Gastroesophageal sphincter (tissue), 4 donors: ENCODE results near the gene SLC9A2. TPM values are rescaled to one million over a fixed set of nuclear protein-coding genes. Genes with fewer than 3 reads are reported as not detected.

ENCODE experiments used
- ATAC-seq: fragments of 150-250 bp; one replicate; pipeline ENCODE4 v1.9.1; 2016; ENCODE audit warnings: mild to moderate bottlenecking, moderate library complexity
- H3K27ac ChIP-seq, 4 donors: fragments of 200-600 bp; sonication (generic) in 3 of 4; 1 replicate in 3 of 4; 2 replicates in 1 of 4; pipeline ENCODE4 v1.5.1; 2016 to 2019
- H3K27me3 ChIP-seq: fragments of 200-600 bp; sonication (generic); one replicate; pipeline ENCODE4 v1.5.1; 2019
- H3K36me3 ChIP-seq, 2 donors: fragments of 200-600 bp; sonication (generic); one replicate each; pipeline ENCODE4 v1.5.1; 2019; ENCODE audit warnings: control low read depth in 1 of 2
- H3K4me1 ChIP-seq, 3 donors: fragments of 200-600 bp; sonication (generic); 1 replicate in 2 of 3; 2 replicates in 1 of 3; pipeline ENCODE4 v1.5.1; 2016 to 2019; ENCODE audit warnings: control low read depth in 2 of 3
- H3K4me3 ChIP-seq, 2 donors: fragments of 200-600 bp; sonication (generic); one replicate each; pipeline ENCODE4 v1.5.1; 2019; ENCODE audit warnings: mild to moderate bottlenecking in 1 of 2, moderate library complexity in 1 of 2
- H3K9me3 ChIP-seq, 3 donors: fragments of 200-600 bp; sonication (generic); one replicate each; pipeline ENCODE4 v1.5.1; 2017 to 2019; ENCODE audit warnings: control low read depth in 2 of 3
- EP300 ChIP-seq: sonication (generic); formaldehyde crosslinking; IDR thresholded peaks from one replicate; pipeline ENCODE4 v1.6.1; 2017; ENCODE audit warnings: antibody characterized with exemption, mild to moderate bottlenecking
- POLR2A ChIP-seq, 2 donors: fragments of 450-650 bp; IDR thresholded peaks; one replicate each; pipeline ENCODE4 v1.6.1; 2017; ENCODE audit warnings: antibody characterized with exemption in 2 of 2, mild to moderate bottlenecking in 2 of 2, moderate library complexity in 1 of 2
- POLR2AphosphoS5 ChIP-seq: sonication (generic); formaldehyde crosslinking; IDR thresholded peaks from one replicate; pipeline ENCODE4 v1.6.1; 2017; ENCODE audit warnings: antibody characterized with exemption
- WGBS, 2 donors: methylation state at CpG; one replicate each; pipeline ENCODE4 v1.1.5; 2018; ENCODE audit warnings: low coverage in 1 of 2; 5-methylcytosine and 5-hydroxymethylcytosine counted together
- total RNA-seq, 4 donors: library from RNA; depleted of rRNA; stranded (reverse); fragments of >200 nt; gene quantifications; one replicate each; pipeline ENCODE4 v1.1.0, GENCODE V29; 2016
- TF ChIP-seq, protein P1 (sequence below), 4 experiments: fragments of 200-600 bp in 2 of 4; fragments of 450-650 bp in 2 of 4; sonication (generic) in 1 of 4; IDR thresholded peaks; one replicate each; pipeline ENCODE4 v1.5.1; 2017 to 2019; ENCODE audit warnings: antibody characterized with exemption in 4 of 4, mild to moderate bottlenecking in 2 of 4, moderate library complexity in 2 of 4

The SLC9A2 gene
- total RNA-seq, 4 donors from 2014 or later: 0.57 TPM; not detected in 3

DNA sequence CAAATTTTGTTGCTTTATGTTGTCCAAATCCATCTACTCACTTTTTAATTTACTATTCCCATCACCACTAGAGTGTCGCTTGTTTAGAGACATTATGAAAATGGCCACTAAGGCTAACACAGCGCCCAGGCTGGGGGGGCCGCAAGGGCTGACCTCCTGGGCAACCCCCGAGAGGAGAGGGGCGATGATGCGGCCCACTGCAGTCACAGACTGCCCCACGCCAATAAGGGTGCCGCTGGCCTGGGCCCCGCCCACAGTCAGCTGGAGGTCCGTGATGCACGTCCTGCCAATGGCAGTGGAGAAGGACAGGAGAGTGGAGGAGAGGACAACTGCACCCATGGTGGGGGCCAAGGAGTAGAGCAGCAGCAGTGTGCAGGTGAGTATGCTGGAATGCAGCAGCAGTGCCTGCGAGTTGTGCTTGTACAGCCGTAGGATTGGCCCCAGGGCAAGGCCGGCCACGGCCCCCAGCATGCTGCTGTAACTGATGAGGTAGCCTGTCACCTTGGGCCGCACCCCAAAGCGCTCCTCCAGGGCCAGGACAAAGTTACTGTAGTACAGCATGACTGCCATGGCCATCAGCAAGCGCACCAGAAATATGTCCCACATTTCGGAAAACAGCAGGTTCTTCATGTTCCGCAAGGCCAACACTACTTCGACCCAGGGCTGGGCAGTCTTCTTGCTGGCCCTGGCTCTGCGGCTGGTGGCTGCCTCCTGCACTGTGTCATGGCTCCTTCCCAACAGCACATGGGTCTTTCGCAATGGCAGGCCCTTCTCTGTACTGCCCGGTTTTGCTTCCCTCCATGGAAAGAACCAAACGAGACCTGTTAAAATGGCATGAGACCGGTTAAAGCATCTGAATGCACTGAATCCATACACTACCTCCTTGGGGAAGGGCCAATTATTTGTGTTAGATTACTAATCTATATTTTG is 99.3 kb downstream of the SLC9A2 start:
- Histone ChIP-seq H3K27ac (peak overlapping the region in 1 of 4 donors; percentile 16), H3K4me1 (no peaks in the 10 kb centered on the region), H3K27me3 (no peaks in the 10 kb centered on the region), H3K9me3 (no peaks in the 10 kb centered on the region), H3K4me3 (no peak overlapping the region), H3K36me3 (peaks cover 3 to 65% of the 10 kb centered on the region in 2 donors)
- WGBS, 2 donors: 96 to 100% methylated on average over 4 to 7 of the region's 26 CpGs
- no peak for TF ChIP-seq EP300
- TF ChIP-seq, protein P1, sequence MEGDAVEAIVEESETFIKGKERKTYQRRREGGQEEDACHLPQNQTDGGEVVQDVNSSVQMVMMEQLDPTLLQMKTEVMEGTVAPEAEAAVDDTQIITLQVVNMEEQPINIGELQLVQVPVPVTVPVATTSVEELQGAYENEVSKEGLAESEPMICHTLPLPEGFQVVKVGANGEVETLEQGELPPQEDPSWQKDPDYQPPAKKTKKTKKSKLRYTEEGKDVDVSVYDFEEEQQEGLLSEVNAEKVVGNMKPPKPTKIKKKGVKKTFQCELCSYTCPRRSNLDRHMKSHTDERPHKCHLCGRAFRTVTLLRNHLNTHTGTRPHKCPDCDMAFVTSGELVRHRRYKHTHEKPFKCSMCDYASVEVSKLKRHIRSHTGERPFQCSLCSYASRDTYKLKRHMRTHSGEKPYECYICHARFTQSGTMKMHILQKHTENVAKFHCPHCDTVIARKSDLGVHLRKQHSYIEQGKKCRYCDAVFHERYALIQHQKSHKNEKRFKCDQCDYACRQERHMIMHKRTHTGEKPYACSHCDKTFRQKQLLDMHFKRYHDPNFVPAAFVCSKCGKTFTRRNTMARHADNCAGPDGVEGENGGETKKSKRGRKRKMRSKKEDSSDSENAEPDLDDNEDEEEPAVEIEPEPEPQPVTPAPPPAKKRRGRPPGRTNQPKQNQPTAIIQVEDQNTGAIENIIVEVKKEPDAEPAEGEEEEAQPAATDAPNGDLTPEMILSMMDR (IDR thresholded peaks at IDR 0.05): no peak
- no peak for TF ChIP-seq POLR2AphosphoS5
- no peak for TF ChIP-seq POLR2A (IDR thresholded peaks at IDR 0.05)
- ATAC-seq: no peak

DNA sequence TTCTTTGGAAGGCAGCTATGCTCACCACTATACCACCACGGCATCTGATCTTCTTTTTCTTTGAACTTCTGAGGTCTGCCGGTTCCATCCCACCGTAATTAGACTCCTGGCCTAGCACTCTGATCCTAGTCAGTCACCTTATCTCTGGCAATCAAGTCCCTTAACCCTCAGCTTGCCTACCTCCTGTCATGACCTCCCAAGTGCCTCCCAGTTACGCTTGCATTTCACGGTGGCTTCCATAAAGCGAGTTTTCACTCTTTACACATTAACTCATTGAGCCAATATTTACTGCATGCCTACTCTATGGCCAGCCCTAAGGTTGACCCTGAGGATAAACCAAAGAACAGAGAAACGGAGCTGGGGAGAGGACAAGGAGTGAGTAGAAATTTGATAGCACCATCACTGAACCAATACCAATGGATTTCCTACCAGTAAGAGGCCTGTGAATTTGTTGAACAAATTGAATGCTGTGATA is 104.7 kb downstream of the SLC9A2 start:
- no peaks in the 10 kb centered on the region for H3K27me3 ChIP-seq
- H3K36me3 ChIP-seq: peaks cover 0 to 85% of the 10 kb centered on the region in 2 donors
- ATAC-seq: no peak
- H3K4me1 ChIP-seq: no peaks in the 10 kb centered on the region
- H3K27ac ChIP-seq: no peak overlapping the region
- H3K4me3 ChIP-seq: no peak overlapping the region
- TF ChIP-seq EP300 (no peak), POLR2A (IDR thresholded peaks at IDR 0.05) (no peak), POLR2AphosphoS5 (no peak)
- TF ChIP-seq, protein P1 (IDR thresholded peaks at IDR 0.05): no peak
- WGBS, 2 donors: 81 to 88% methylated on average over 6 to 7 of the region's 7 CpGs
- no peaks in the 10 kb centered on the region for H3K9me3 ChIP-seq

DNA sequence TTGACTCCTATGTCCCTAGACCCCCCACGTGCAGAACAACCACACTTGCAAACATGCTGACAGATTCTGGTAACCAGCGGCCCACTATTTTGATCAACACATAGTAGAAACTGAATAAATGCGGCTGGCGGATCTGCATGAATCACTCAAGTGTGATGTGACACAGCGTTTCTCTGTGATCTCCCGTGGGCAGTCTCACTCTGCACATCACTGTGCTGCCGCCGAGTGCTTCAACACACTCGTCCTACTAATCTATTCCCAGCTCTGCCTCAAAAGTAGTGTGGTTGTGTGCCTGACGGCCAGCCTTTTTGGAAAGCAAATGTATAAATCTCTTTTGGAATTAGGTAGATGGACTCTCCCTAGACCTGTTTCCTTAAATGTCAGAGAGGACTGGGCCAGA is 105.2 kb downstream of the SLC9A2 start:
- WGBS, 2 donors: 89 to 96% methylated on average over 9 of the region's 10 CpGs
- Histone ChIP-seq H3K4me1 (no peaks in the 10 kb centered on the region), H3K27ac (no peak overlapping the region), H3K36me3 (peaks cover 0 to 83% of the 10 kb centered on the region in 2 donors), H3K4me3 (no peak overlapping the region), H3K27me3 (no peaks in the 10 kb centered on the region), H3K9me3 (no peaks in the 10 kb centered on the region)
- ATAC-seq: no peak
- TF ChIP-seq EP300: no peak
- TF ChIP-seq POLR2A (IDR thresholded peaks at IDR 0.05): no peak
- TF ChIP-seq, protein P1 (IDR thresholded peaks at IDR 0.05): no peak
- TF ChIP-seq POLR2AphosphoS5: no peak

DNA sequence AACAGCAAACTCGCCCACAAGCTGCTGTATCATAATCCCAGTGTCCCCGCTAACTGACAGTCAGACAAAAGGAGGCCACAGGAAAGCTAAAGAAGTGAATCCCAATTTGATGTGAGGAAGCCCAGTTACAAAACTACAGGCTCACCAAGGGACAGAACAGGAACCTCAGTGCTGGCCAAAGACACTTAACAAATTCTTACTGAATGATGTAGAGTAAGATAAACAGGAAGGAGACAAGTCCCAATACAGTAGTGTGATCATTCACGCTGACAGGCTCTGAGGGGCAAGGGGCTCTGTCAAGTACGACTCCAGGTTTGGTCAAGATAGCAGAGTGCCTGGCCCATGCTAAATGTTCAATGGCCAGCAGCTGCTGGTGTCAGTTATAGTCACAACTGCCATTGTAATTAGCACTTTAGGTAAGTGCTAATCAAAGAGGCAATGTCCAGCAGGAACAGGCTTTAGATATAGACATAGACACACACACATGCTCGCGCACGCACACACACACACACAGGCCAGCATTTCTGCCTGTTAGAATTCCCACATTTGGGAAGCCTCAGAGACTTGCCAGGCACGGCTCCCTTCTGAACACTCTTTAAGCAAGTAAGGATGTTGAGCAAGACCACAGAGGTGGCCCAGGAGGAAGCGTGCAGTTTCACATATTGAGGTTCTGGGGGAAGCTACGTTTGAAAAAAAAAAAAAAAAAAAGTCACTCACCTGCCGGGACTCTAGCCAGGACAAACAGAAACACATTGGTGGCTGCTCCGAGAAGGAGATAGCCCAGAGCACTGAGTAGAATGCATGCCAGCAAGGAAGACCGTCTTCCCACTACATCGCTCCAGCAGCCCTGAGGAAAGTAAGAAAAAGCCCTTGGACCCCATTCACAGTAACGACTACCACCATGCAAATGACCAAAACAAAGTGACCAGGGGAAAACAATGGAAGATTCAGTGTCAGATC is 107.1 kb downstream of the SLC9A2 start:
- no peak for ATAC-seq
- no peaks in the 10 kb centered on the region for H3K4me1 ChIP-seq
- H3K36me3 ChIP-seq: peaks cover 0 to 83% of the 10 kb centered on the region in 2 donors
- TF ChIP-seq POLR2A (IDR thresholded peaks at IDR 0.05): no peak
- TF ChIP-seq, protein P1 (IDR thresholded peaks at IDR 0.05): no peak
- TF ChIP-seq POLR2AphosphoS5: no peak
- no peak for TF ChIP-seq EP300
- H3K4me3 ChIP-seq: no peak overlapping the region
- H3K9me3 ChIP-seq: no peaks in the 10 kb centered on the region
- WGBS, 2 donors: 63 to 84% methylated on average over 5 to 10 of the region's 15 CpGs
- no peaks in the 10 kb centered on the region for H3K27me3 ChIP-seq
- no peak overlapping the region for H3K27ac ChIP-seq
